Middle frontal gyrus (tissue), 1 donor: ENCODE data around the gene ANGPTL2.

Source experiments
- DNase-seq: peaks from one replicate; pipeline ENCODE4 v3.0.0-alpha.2; 2015; ENCODE audit warnings: low spot score; ENCODE audit errors: extremely low spot score

ANGPTL2 gene

GRCh38 chr9:127118597-127119319, 3.7 kb downstream of the ANGPTL2 start:
- no peak for DNase-seq

GRCh38 chr9:127117801-127118200, 4.6 kb downstream of the ANGPTL2 start:
- no peak for DNase-seq

GRCh38 chr9:127116957-127117356, 5.5 kb downstream of the ANGPTL2 start:
- no peak for DNase-seq

GRCh38 chr9:127116088-127116726, 6.2 kb downstream of the ANGPTL2 start:
- DNase-seq: no peak

GRCh38 chr9:127114606-127115005, 7.8 kb downstream of the ANGPTL2 start:
- DNase-seq: no peak

GRCh38 chr9:127113191-127113972, 9.1 kb downstream of the ANGPTL2 start:
- DNase-seq: no peak

GRCh38 chr9:127112735-127113161, 9.7 kb downstream of the ANGPTL2 start:
- no peak for DNase-seq

- no peak for DNase-seq
Observed at GRCh38 chr9:127112056-127112455, 10.4 kb downstream of the ANGPTL2 start.

- DNase-seq: no peak
Observed at GRCh38 chr9:127109212-127109711, 13.2 kb downstream of the ANGPTL2 start.

- no peak for DNase-seq
Observed at GRCh38 chr9:127107929-127108876, 14.2 kb downstream of the ANGPTL2 start.

- peak; percentile 58 for DNase-seq
Observed at GRCh38 chr9:127107171-127107928, 15.1 kb downstream of the ANGPTL2 start.

GRCh38 chr9:127106466-127106855, 16.0 kb downstream of the ANGPTL2 start:
- no peak for DNase-seq

GRCh38 chr9:127105805-127106465, 16.5 kb downstream of the ANGPTL2 start:
- no peak for DNase-seq

- DNase-seq: no peak
Observed at GRCh38 chr9:127104581-127105311, 17.7 kb downstream of the ANGPTL2 start.

- no peak for DNase-seq
Observed at GRCh38 chr9:127102788-127103187, 19.6 kb downstream of the ANGPTL2 start.

- no peak for DNase-seq
Observed at GRCh38 chr9:127102176-127102575, 20.3 kb downstream of the ANGPTL2 start.

GRCh38 chr9:127099664-127100063, 22.8 kb downstream of the ANGPTL2 start:
- no peak for DNase-seq

- no peak for DNase-seq
Observed at GRCh38 chr9:127098916-127099553, 23.4 kb downstream of the ANGPTL2 start.
